Measurements from ENCODE around the gene CLIC4.

CLIC4 gene

GRCh38 chr1:24825174-24825573 lies 79.9 kb downstream of the CLIC4 start:
- DNase-seq = no peak

- DNase-seq = no peak
Observed at GRCh38 chr1:24826510-24826909, 81.3 kb downstream of the CLIC4 start.

GRCh38 chr1:24827379-24828135 lies 82.3 kb downstream of the CLIC4 start:
- DNase-seq = no peak

GRCh38 chr1:24828183-24828886 lies 83.1 kb downstream of the CLIC4 start:
- no peak for DNase-seq

- DNase-seq = no peak
Observed at GRCh38 chr1:24828887-24829192, 83.6 kb downstream of the CLIC4 start.

GRCh38 chr1:24830680-24831272 lies 85.5 kb downstream of the CLIC4 start:
- peak in 1 of 2 donors; percentile 62 for DNase-seq

DNA sequence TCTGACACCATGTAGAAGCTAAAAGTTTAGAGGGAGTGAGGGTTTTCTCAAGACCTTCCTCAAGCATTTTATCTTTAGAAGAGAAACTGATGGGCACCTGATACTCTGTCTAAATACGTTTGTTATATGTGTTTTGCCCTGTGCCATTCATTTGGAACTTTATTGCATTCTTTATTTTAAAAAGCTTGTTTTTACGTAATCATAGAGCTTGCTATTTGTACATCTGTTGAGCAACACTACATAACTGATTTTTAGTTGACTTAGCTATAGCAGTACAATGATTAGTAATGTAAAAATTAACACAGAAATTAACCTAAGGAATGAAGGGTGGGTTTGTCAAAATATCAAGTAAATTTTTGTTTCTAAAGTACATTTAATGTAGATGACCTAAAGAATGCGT lies 96.3 kb downstream of the CLIC4 start:
- no peak for DNase-seq

DNA sequence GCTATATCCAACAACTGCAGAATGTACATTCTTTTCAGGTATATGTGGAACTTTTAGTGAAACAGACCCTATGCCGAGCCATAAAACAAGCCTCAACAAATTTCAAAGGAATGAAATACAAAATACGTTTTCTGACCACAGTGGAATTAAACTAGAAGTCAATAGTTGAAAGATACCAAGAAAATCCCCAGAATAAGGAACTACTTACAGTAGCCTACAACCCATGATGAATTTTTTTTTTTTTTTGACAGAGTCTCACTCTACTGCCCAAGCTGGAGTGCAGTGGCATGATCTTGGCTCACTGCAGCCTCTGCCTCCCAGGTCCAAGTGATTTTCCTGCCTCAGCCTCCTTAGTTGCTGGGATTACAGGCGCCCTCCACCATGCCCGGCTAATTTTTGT lies 101.4 kb downstream of the CLIC4 start:
- peak in 1 of 2 donors; percentile 26 for DNase-seq

- peak; percentile 76 to 97 for DNase-seq
Observed at GRCh38 chr1:24847995-24848881, 103.0 kb downstream of the CLIC4 start.

DNA sequence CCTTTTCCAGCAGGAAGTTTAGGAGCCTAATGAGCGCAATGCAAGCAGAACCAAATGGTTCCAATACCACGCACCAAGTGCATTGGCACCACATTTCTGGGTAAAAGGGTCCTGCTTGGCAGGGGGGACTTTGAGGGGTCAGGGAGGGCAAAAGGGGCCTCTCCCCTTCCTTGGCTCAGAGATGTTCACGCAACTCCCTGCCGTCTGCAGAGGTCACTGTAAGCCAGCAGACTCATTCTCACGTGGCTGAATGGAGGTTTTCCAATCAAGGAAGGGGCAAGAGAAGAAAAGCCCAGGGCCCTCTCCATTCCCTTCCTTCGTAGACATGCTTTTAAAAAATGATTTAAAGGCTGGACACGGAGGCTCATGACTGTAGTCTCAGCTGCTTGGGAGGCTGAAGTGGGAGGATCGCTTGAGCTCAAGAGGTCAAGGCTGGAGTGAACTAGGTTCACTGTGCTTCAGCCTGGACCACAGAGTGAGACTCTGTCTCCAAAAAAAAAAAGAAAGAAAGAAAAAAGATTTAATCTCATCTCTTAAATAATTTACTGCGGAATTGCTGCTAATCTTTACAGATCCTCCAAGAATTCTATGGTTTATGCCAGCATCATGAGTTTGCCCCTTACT lies 104.5 kb downstream of the CLIC4 start:
- peak in 1 of 2 donors; percentile 32 for DNase-seq

DNA sequence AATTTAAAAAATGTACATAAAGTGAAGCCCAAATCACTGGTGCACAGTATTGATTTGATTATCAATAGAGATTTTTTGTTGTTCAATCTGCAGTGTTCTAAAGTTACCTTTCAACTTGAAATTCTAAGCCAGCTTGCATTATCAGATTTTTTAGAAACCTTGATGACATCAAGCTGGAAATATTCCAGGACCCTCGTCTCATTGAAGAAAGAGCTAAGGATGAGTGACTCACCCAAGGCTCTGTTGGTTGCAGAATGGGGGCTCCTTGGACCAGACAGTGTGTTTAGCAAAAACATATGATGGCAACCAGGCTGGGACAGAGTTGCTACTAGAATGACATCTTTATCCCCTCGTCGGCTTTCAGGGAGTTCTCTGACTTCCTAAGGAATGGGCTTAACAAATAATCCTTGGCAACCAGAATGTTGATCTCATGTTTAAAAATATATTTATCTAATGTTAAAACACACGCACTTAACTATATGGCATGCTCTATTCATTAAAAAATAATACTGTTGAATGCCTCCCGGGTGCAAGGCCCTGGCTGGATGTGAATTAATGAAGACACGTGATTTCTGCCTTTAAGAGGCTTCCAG lies 105.2 kb downstream of the CLIC4 start:
- peak in 1 of 2 donors; percentile 21 for DNase-seq

DNA sequence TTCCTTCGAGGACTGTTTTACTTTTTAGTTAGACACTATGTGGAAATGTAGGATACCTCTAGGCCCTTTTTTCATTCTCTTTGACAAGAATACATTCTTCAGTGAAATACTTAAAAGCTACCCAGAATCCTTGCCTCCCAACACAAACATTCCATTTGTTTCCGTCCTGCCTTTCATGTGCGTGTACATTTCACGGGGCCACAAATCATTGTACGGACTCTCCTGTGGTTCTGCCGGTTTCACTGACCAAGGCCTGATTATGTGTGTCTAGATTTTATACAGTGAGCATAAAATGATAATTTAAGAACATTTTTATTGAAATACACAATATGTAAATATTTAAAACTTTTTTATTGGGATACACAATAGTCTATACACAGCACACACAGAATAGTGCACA lies 108.4 kb downstream of the CLIC4 start:
- no peak for DNase-seq

DNA sequence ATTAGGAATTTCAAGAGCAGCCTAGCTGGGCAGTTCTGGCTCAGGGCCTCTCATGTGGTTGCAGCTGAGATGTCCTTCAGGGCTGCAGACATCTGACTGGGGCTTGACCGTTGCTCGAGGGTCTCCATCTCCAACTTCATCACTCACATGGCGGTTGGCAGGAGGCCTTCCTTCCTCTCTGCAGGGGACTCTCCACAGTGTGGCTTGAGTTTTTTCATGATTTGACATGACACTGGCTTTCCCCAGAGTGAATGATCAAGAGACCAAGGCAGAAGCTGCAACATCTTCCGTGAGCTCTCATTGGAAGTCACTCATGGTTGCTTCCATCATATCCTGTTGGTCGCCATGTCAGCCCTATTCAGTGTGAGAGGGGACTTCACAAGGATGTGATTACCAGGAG lies 110.2 kb downstream of the CLIC4 start:
- no peak for DNase-seq

DNA sequence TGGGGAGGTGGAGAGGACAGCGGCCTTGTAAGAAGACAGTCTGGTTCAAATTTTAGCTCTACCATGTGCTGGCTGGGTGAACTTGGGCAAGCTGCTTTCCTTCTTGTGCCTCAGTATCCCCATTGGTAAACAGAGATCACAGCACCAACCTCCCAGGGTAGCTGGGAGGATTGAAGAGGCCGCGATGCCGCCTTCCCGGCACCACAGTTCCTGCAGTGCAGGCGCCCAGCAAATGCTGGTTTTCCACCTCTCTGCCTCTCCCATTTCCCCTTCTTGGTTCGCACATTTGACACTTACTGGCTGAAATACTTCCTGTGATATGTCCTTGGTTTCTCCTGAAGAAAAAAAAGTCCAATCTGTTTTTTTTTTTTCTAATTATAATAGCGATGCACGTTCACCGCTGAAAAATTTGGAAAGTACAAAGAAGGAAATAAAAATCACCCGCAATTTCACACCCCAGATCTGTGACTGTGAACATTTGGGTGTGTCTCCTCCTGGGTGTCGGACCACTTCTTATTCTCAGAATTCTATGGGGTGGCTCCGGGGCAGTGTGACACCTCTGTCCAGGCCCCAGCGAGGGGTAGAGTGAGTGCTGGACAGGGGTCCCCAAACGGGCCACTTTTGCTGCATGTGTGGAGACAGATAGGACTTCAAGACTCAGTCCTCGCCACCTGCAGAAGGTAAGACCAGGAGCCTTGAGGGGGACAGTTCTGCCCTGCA lies 111.7 kb downstream of the CLIC4 start:
- DNase-seq = no peak

GRCh38 chr1:24857507-24858133 lies 112.4 kb downstream of the CLIC4 start:
- no peak for DNase-seq

GRCh38 chr1:24858277-24858676 lies 113.0 kb downstream of the CLIC4 start:
- no peak for DNase-seq

DNA sequence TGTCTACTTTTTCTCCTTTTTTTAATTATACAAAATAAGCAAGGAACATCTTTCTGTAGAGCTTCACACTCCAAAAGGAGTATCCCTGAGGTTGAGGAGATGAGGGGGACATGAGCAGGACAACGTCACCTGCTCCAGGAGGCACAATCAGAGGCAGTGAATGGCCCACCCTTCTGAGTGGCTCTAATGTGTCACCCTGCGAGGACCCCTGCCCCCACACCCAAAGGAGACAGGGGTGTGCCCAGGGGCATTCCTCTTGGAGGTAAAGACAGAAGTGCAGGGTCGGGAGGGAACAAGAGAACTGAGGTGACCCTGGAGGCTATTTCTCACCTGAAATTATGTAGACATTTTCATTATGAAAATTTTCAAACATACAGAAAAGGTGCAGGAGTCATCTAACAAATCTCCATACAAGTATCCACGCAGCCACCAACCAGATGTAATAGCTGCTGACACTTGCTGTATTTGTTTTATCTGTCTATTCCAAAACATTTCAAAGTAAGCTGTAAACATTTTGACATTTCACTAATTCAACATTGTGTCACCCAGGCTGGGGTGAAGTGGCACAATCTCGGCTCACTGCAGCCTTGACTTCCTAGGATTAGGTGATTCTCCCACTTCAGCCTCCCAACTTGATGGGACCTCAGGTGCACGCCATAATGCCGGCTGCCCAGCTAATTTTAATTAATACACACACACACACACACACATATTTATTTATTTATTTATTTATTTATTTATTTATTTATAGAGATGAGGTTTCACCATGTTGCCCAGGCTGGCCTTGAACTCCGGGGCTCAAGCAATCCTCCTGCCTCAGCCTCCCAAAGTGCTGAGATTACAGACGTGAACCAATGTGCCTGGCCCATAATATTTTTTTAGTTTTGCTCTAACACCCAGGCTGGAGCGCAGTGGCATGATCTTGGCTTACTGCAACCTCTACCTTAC lies 114.1 kb downstream of the CLIC4 start:
- DNase-seq = no peak

DNA sequence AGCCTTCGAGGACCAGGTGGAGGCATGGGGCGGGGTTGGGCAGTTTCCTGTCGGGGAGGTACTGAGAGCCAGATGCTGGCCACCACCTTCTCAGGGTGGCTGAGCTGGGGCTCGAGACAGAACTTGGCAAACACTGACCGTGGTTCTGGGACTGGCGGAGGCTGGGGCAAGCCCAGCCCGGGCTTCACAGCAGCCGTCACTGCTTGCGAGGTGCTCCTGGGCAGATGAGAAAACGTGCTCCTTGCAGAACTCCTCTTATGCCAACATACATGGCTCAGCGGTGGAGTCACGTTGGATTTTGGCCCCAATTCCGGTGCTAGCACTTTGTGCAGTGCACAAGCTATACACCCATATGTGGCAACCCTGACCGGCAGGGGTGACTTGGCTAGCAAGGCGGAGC lies 115.6 kb downstream of the CLIC4 start:
- DNase-seq = no peak

DNA sequence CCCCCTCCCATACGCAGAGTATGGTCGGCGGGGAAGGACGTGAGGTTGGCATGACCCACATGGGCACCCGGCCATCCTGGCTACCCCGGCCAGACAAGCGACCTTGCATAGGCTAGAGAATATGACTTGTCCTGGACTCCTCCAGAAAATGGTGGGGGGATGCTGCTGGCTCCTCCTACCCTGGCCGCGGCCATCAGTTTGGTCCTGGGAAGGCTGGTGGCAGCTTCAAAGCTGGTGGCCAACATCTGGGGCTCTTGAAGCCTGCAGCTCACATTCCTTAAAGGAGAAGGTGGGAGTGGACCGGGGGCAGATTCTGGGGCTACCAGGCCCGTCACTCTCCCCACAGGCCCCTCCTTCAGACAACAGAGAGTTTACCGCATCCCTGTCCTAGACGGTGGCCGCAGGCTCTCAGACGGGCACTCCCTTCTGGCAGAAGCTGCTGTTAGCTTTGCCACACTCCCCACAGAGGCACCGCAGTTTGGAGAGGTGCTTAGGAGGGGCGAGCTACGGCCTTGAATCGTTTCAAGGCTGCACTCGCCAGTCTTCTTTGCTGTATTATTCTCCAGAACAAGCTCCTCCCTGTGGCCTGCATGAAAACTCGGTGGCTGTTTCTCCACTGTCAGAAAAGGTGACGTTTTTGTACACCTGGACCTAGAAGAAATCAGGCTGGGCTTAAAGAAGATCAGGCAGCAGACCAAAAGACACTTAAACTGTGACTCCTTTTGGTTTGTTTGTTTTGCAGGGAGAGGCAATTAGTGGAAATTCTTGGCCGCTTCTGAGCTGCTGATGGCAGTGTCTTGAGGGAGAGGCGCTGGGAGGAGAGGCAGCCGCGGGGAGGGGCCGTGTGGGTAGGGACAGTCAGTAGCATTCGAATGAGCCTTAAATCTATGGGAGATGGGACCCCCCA lies 116.8 kb downstream of the CLIC4 start:
- no peak for DNase-seq
